DOHH2 (cell line): ENCODE data around the gene DLGAP1.

Experiments used
- H3F3A ChIP-seq: fragments of 200-600 bp; sonication (generic), shearing (Covaris generic); 2 replicates; pipeline ENCODE4 v1.6.0; 2016; ENCODE audit warnings: antibody characterized with exemption, mild to moderate bottlenecking; ENCODE audit not compliant: control insufficient read depth, insufficient read depth
- H3K27ac ChIP-seq: fragments of 200-600 bp; sonication (generic); 2 replicates; pipeline ENCODE4 v1.5.1; 2014; ENCODE audit warnings: low read depth, mild to moderate bottlenecking, low read length, moderate library complexity
- H3K27me3 ChIP-seq: fragments of 200-600 bp; sonication (generic); 2 replicates; pipeline ENCODE4 v1.6.1; 2014; ENCODE audit warnings: mild to moderate bottlenecking, low read length, mixed read lengths; ENCODE audit not compliant: control insufficient read depth
- H3K36me3 ChIP-seq: fragments of 200-600 bp; sonication (generic); 2 replicates; pipeline ENCODE4 v1.6.1; 2014; ENCODE audit warnings: mild to moderate bottlenecking, low read length, moderate library complexity, mixed read lengths; ENCODE audit not compliant: control insufficient read depth
- H3K4me1 ChIP-seq: fragments of 200-600 bp; sonication (generic); 2 replicates; pipeline ENCODE4 v1.6.1; 2014; ENCODE audit warnings: mild to moderate bottlenecking, low read length, mixed read lengths; ENCODE audit not compliant: control insufficient read depth
- H3K4me2 ChIP-seq: fragments of 200-600 bp; sonication (generic); 2 replicates; pipeline ENCODE4 v1.6.0; 2014; ENCODE audit warnings: mild to moderate bottlenecking, low read length, moderate library complexity
- H3K4me3 ChIP-seq: fragments of 200-600 bp; sonication (generic); 2 replicates; pipeline ENCODE4 v1.5.1; 2014; ENCODE audit warnings: mild to moderate bottlenecking, low read length, mixed read lengths
- H3K79me2 ChIP-seq: fragments of 200-600 bp; sonication (generic); 2 replicates; pipeline ENCODE4 v1.6.1; 2014; ENCODE audit warnings: mild to moderate bottlenecking, low read length, mixed read lengths; ENCODE audit not compliant: control insufficient read depth
- H3K9me2 ChIP-seq: fragments of 200-600 bp; sonication (generic); replicated peaks from 2 replicates; pipeline ENCODE4 v1.6.1; 2014; ENCODE audit warnings: mild to moderate bottlenecking, low read length, mixed read lengths; ENCODE audit not compliant: control insufficient read depth
- H3K9me3 ChIP-seq: fragments of 200-600 bp; sonication (generic); 2 replicates; pipeline ENCODE4 v1.6.1; 2014; ENCODE audit warnings: antibody characterized with exemption, low read length, mixed read lengths; ENCODE audit not compliant: control insufficient read depth, insufficient read depth
- H4K20me1 ChIP-seq: fragments of 200-600 bp; sonication (generic); 2 replicates; pipeline ENCODE4 v1.6.0; 2014; ENCODE audit warnings: low read depth, mild to moderate bottlenecking, antibody characterized with exemption, low read length, moderate library complexity; ENCODE audit not compliant: control insufficient read depth, insufficient read depth
- CTCF ChIP-seq: fragments of 200-600 bp; sonication (generic); IDR thresholded peaks from one replicate; pipeline ENCODE4 v1.5.1; 2014; ENCODE audit warnings: antibody characterized with exemption, mild to moderate bottlenecking, low read depth, low read length; ENCODE audit not compliant: poor library complexity, severe bottlenecking
- EZH2phosphoT487 ChIP-seq: fragments of 200-600 bp; sonication (generic); IDR thresholded peaks from 2 replicates; pipeline ENCODE4 v1.6.1; 2017; ENCODE audit warnings: borderline replicate concordance, mild to moderate bottlenecking, antibody characterized with exemption, low read length, moderate library complexity, mixed read lengths

The DLGAP1 gene

GRCh38 chr18:3546106-3546505 is 909.0 kb downstream of the DLGAP1 start:
- H4K20me1 ChIP-seq, result no peaks in the 10 kb centered on the region
- no peak overlapping the region for H3K27ac ChIP-seq
- H3K4me2 ChIP-seq, result no peak overlapping the region

GRCh38 chr18:3544537-3544936 is 910.6 kb downstream of the DLGAP1 start:
- no peak for TF ChIP-seq CTCF
- TF ChIP-seq EZH2phosphoT487, result no peak
- Histone ChIP-seq H4K20me1 (no peaks in the 10 kb centered on the region), H3F3A (no peaks in the 10 kb centered on the region), H3K27me3 (0 out of 2 replicates have a peak, but pooled peaks cover 6% of the 10 kb centered on the region), H3K79me2 (no peaks in the 10 kb centered on the region), H3K4me3 (no peak overlapping the region), H3K4me2 (no peak overlapping the region), H3K4me1 (peaks cover 6% of the 10 kb centered on the region; the same call in 1 of the 2 replicates), H3K9me2 (no peaks in the 10 kb centered on the region), H3K36me3 (no peaks in the 10 kb centered on the region), H3K9me3 (no peaks in the 10 kb centered on the region), H3K27ac (no peak overlapping the region)

More at GRCh38 chr18:3546106-3546505, 909.0 kb downstream of the DLGAP1 start:
- H3K4me1 ChIP-seq, result peaks cover 6% of the 10 kb centered on the region; the same call in 1 of the 2 replicates
- H3K36me3 ChIP-seq, result no peaks in the 10 kb centered on the region
- no peaks in the 10 kb centered on the region for H3K9me2 ChIP-seq
- no peaks in the 10 kb centered on the region for H3K79me2 ChIP-seq
- no peak overlapping the region for H3K4me3 ChIP-seq
- no peaks in the 10 kb centered on the region for H3K9me3 ChIP-seq
- no peak for TF ChIP-seq CTCF
- no peak for TF ChIP-seq EZH2phosphoT487
- 0 out of 2 replicates have a peak, but pooled peaks cover 6% of the 10 kb centered on the region for H3K27me3 ChIP-seq
- H3F3A ChIP-seq, result no peaks in the 10 kb centered on the region

- Histone ChIP-seq H4K20me1 (no peaks in the 10 kb centered on the region), H3K9me2 (no peaks in the 10 kb centered on the region), H3K36me3 (no peaks in the 10 kb centered on the region), H3K4me3 (no peak overlapping the region), H3K4me2 (no peak overlapping the region), H3K27ac (no peak overlapping the region), H3K9me3 (no peaks in the 10 kb centered on the region), H3K79me2 (no peaks in the 10 kb centered on the region), H3K4me1 (peaks cover 6% of the 10 kb centered on the region; the same call in 1 of the 2 replicates), H3K27me3 (0 out of 2 replicates have a peak, but pooled peaks cover 6% of the 10 kb centered on the region), H3F3A (no peaks in the 10 kb centered on the region)
- TF ChIP-seq CTCF, result no peak
- no peak for TF ChIP-seq EZH2phosphoT487
Measured at GRCh38 chr18:3541549-3542386, 913.3 kb downstream of the DLGAP1 start.
